Measurements from ENCODE around the gene LETM1. TPM values are rescaled to one million over a fixed set of nuclear protein-coding genes. Genes with fewer than 3 reads are reported as not detected.

Gene LETM1
- total and polyA plus RNA-seq, 2 donors from 2014 or later, result 20.0 to 46.4 TPM

DNA sequence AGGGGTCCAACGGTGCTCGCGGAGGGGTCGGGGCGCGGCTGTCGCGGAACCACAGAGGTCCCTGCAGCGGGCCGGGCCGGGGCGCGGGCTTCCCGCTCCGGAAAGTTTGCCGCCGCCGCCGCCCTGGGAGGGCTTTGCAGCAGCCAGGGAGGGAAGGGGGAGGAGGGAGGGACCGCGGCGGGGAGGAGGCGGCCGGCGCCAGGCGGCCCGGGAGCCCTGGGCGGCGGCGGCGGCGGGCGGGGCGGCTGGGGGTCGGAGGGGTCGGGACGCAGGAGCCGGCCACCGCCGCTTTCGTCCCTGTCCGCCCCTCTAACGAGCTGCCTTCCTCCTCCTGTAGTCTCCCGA is 62.5 kb downstream of the LETM1 start:
- TF ChIP-seq, protein P1, sequence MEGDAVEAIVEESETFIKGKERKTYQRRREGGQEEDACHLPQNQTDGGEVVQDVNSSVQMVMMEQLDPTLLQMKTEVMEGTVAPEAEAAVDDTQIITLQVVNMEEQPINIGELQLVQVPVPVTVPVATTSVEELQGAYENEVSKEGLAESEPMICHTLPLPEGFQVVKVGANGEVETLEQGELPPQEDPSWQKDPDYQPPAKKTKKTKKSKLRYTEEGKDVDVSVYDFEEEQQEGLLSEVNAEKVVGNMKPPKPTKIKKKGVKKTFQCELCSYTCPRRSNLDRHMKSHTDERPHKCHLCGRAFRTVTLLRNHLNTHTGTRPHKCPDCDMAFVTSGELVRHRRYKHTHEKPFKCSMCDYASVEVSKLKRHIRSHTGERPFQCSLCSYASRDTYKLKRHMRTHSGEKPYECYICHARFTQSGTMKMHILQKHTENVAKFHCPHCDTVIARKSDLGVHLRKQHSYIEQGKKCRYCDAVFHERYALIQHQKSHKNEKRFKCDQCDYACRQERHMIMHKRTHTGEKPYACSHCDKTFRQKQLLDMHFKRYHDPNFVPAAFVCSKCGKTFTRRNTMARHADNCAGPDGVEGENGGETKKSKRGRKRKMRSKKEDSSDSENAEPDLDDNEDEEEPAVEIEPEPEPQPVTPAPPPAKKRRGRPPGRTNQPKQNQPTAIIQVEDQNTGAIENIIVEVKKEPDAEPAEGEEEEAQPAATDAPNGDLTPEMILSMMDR (IDR thresholded peaks at IDR 0.05; ENCODE audit: borderline replicate concordance, extremely low read depth, insufficient read depth), result no peak
- Histone ChIP-seq H3K9ac (ENCODE audit: low read length in 3 of 3) (no peak overlapping the region), H3K27me3 (ENCODE audit: control insufficient read depth, insufficient read depth, low read length) (no peaks in the 10 kb centered on the region), H3K27ac (ENCODE audit: low read depth in 2 of 2, low read length in 2 of 2) (no peak overlapping the region), H3K36me3 (ENCODE audit: control insufficient read depth in 2 of 3, insufficient read depth in 3 of 3, low read length in 3 of 3) (peaks cover 0 to 2% (median 0%) of the 10 kb centered on the region in 3 donors), H3K4me1 (ENCODE audit: control insufficient read depth in 2 of 3, insufficient read depth in 2 of 3, low read depth in 1 of 3, low read length in 3 of 3) (peaks cover 0 to 16% (median 0%) of the 10 kb centered on the region in 3 donors), H3K4me3 (ENCODE audit: low read length in 3 of 3) (no peak overlapping the region), H3K9me3 (ENCODE audit: control insufficient read depth in 2 of 3, insufficient read depth in 1 of 3, low read length in 3 of 3) (no peaks in the 10 kb centered on the region)
- FAIRE-seq (no peak), DNase-seq (peak in 2 of 5 donors; percentile 52 to 67)
- intact Hi-C loops (cut with DNase I), result no loop called here

DNA sequence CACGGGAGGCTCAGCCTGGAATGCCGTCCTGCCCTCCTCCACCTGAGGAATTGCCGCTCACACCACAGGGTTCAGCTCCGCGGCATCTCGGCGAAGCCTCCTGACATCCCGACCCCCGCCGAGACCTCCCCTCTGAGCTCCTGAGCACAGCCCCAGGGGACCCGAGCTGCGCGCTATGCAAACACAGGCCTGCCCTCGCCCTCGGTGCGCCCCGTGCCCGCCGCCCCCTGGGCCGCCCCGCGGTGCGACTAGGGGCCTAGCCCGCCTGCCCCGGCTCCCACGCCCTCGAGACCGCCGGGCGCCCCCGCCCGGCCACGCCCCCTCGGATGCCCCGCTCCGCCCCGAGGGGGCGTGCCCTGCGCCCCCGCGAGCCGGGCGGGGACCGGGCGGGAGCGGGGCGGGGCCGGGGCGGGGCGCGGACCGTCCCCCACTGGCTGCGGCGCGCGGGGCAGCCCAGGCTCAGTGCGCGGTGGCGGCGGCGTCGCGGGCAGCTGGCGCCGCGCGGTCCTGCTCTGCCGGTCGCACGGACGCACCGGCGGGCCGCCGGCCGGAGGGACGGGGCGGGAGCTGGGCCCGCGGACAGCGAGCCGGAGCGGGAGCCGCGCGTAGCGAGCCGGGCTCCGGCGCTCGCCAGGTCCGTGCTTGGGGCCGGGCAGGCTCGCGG is 63.0 kb downstream of the LETM1 start, which contains the start of gene FGFR3:
FGFR3 (plus strand) TSS at position 462 of the 664 bp plus-strand sequence. CDS start 642 bp downstream, outside the sequence.
- peak within 1 kb of the TSS in 1 of 3 donors; percentile 26 for H3K9ac ChIP-seq (ENCODE audit: low read length in 3 of 3)
- TF ChIP-seq, protein P1 (IDR thresholded peaks at IDR 0.05; ENCODE audit: borderline replicate concordance, extremely low read depth, insufficient read depth), result no peak
- no peak for FAIRE-seq
- H3K27me3 ChIP-seq (ENCODE audit: control insufficient read depth, insufficient read depth, low read length), result no peaks in the 10 kb centered on the region
- H3K4me1 ChIP-seq (ENCODE audit: control insufficient read depth in 2 of 3, insufficient read depth in 2 of 3, low read depth in 1 of 3, low read length in 3 of 3), result peaks cover 0 to 16% (median 0%) of the 10 kb centered on the region in 3 donors
- H3K4me3 ChIP-seq (ENCODE audit: low read length in 3 of 3), result peak within 1 kb of the TSS; percentile 6 to 58 (median 38)
- peaks cover 0 to 2% (median 0%) of the 10 kb centered on the region in 3 donors for H3K36me3 ChIP-seq (ENCODE audit: control insufficient read depth in 2 of 3, insufficient read depth in 3 of 3, low read length in 3 of 3)
- intact Hi-C loops (cut with DNase I), result no loop called here
- DNase-seq, result peak in 4 of 5 donors; percentile 66 to 87 (median 75)
- no peaks in the 10 kb centered on the region for H3K9me3 ChIP-seq (ENCODE audit: control insufficient read depth in 2 of 3, insufficient read depth in 1 of 3, low read length in 3 of 3)
- H3K27ac ChIP-seq (ENCODE audit: low read depth in 2 of 2, low read length in 2 of 2), result peak within 1 kb of the TSS in 1 of 2 donors; percentile 43

DNA sequence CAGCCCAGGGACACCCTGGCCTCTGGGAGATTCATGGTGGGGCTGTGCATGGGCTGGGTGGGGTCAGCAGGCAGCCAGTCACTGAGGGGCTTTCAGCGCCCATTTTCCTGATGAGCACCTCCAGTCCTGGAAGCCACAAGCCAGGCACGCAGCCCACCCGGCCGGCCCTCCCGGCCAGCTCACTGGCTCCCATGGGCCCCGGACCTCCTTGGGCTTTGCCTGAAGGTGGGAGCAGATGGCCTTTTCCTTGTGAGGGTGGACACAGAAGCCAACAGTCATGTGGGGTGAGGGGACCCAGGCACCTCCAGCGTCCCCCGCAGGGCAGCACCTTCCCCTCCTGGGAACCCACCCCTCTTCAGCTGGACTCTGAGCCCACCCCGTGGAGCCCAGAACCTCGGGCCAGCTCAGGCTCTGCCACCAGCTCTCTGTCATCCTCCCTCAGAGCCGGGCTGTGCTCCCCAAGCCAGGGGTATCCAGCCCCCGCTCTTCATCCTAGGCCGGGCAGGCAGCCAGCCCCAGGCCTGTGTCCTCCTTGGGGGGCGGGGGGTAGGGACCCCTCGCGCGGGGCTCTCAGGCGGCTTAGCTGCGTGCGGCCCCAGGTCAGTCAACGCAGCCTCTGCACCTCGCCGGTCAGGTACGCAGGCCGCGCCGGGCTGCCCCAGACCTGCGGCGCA is 63.7 kb downstream of the LETM1 start:
- H3K9me3 ChIP-seq (ENCODE audit: control insufficient read depth in 2 of 3, insufficient read depth in 1 of 3, low read length in 3 of 3), result no peaks in the 10 kb centered on the region
- intact Hi-C loops (cut with DNase I), result no loop called here
- H3K9ac ChIP-seq (ENCODE audit: low read length in 3 of 3), result no peak overlapping the region
- TF ChIP-seq, protein P1 (IDR thresholded peaks at IDR 0.05; ENCODE audit: borderline replicate concordance, extremely low read depth, insufficient read depth), result no peak
- H3K27me3 ChIP-seq (ENCODE audit: control insufficient read depth, insufficient read depth, low read length), result no peaks in the 10 kb centered on the region
- H3K4me3 ChIP-seq (ENCODE audit: low read length in 3 of 3), result no peak overlapping the region
- FAIRE-seq, result no peak
- DNase-seq, result no peak
- peaks cover 0 to 12% (median 0%) of the 10 kb centered on the region in 3 donors for H3K4me1 ChIP-seq (ENCODE audit: control insufficient read depth in 2 of 3, insufficient read depth in 2 of 3, low read depth in 1 of 3, low read length in 3 of 3)
- peaks cover 0 to 2% (median 0%) of the 10 kb centered on the region in 3 donors for H3K36me3 ChIP-seq (ENCODE audit: control insufficient read depth in 2 of 3, insufficient read depth in 3 of 3, low read length in 3 of 3)
- no peak overlapping the region for H3K27ac ChIP-seq (ENCODE audit: low read depth in 2 of 2, low read length in 2 of 2)

All from kidney (tissue), 14 donors.